Astrocyte (in vitro differentiated cells and primary cell): Measurements from ENCODE around the gene TEX36. TPM values are rescaled to one million over a fixed set of nuclear protein-coding genes. Genes with fewer than 3 reads are reported as not detected.

Source experiments
- DNase-seq: peaks from one replicate; pipeline ENCODE4 v3.0.0-alpha.2; 2010; ENCODE audit warnings: low read depth
- FAIRE-seq: peaks from 2 replicates; lab custom pipeline; 2011; peaks lifted over from hg19 to GRCh38; lab: Jason Lieb, UNC
- H2AFZ ChIP-seq: 2 replicates; pipeline ENCODE4 v1.6.0; 2012; ENCODE audit warnings: low read depth, low read length, inconsistent platforms
- H3K27ac ChIP-seq: 2 replicates; pipeline ENCODE4 v1.5.1; 2011; ENCODE audit warnings: low read depth, low read length, inconsistent platforms
- H3K27me3 ChIP-seq: 2 replicates; pipeline ENCODE4 v1.6.0; 2011; ENCODE audit warnings: low read length, inconsistent platforms; ENCODE audit not compliant: insufficient read depth
- H3K36me3 ChIP-seq: 2 replicates; pipeline ENCODE4 v1.5.1; 2011; ENCODE audit warnings: low read length, inconsistent platforms; ENCODE audit not compliant: insufficient read depth
- H3K4me1 ChIP-seq: 2 replicates; pipeline ENCODE4 v1.5.1; 2011; ENCODE audit warnings: low read length, inconsistent platforms; ENCODE audit not compliant: insufficient read depth
- H3K4me2 ChIP-seq: 2 replicates; pipeline ENCODE4 v1.6.0; 2012; ENCODE audit warnings: low read length, inconsistent platforms
- H3K4me3 ChIP-seq: 2 replicates; pipeline ENCODE4 v1.5.1; 2011; ENCODE audit warnings: low read depth, mild to moderate bottlenecking, low read length, inconsistent platforms; ENCODE audit not compliant: insufficient read depth
- H3K79me2 ChIP-seq: 2 replicates; pipeline ENCODE4 v1.6.0; 2012; ENCODE audit warnings: mild to moderate bottlenecking, low read length, inconsistent platforms; ENCODE audit not compliant: insufficient read depth
- H3K9ac ChIP-seq: 2 replicates; pipeline ENCODE4 v1.6.0; 2012; ENCODE audit warnings: mild to moderate bottlenecking, low read length, inconsistent platforms
- H3K9me3 ChIP-seq: 2 replicates; pipeline ENCODE4 v1.5.1; 2012; ENCODE audit warnings: low read depth, mild to moderate bottlenecking, low read length, inconsistent platforms; ENCODE audit not compliant: insufficient read depth
- H4K20me1 ChIP-seq: 2 replicates; pipeline ENCODE4 v1.6.0; 2012; ENCODE audit warnings: low read length, inconsistent platforms; ENCODE audit not compliant: insufficient read depth
- H3K27ac Mint-ChIP-seq: one replicate; pipeline ENCODE4 v1.8.0; 2021; ENCODE audit warnings: mild to moderate bottlenecking, mixed read lengths; ENCODE audit not compliant: unreplicated experiment
- H3K27me3 Mint-ChIP-seq: one replicate; pipeline ENCODE4 v1.8.0; 2021; ENCODE audit warnings: low read depth, mixed read lengths; ENCODE audit not compliant: unreplicated experiment
- H3K36me3 Mint-ChIP-seq: one replicate; pipeline ENCODE4 v1.8.0; 2021; ENCODE audit warnings: low read depth, mixed read lengths; ENCODE audit not compliant: unreplicated experiment
- H3K4me1 Mint-ChIP-seq: one replicate; pipeline ENCODE4 v1.8.0; 2021; ENCODE audit warnings: low read depth, mixed read lengths; ENCODE audit not compliant: unreplicated experiment
- H3K4me3 Mint-ChIP-seq: one replicate; pipeline ENCODE4 v1.8.0; 2021; ENCODE audit warnings: mild to moderate bottlenecking, moderate library complexity, mixed read lengths; ENCODE audit not compliant: unreplicated experiment
- H3K9me3 Mint-ChIP-seq: one replicate; pipeline ENCODE4 v1.8.0; 2021; ENCODE audit warnings: mild to moderate bottlenecking, mixed read lengths; ENCODE audit not compliant: unreplicated experiment
- EZH2 ChIP-seq: IDR thresholded peaks from 2 replicates; pipeline ENCODE4 v1.6.1; 2012; ENCODE audit warnings: mild to moderate bottlenecking, low read length, inconsistent platforms; ENCODE audit not compliant: insufficient read depth
- total RNA-seq: library from RNA; stranded (reverse); gene quantifications from 2 replicates; pipeline ENCODE4 v1.2.1, GENCODE V29; 2021
- TF ChIP-seq, protein P1 (sequence below): IDR thresholded peaks from 2 replicates; pipeline ENCODE4 v1.5.1; 2011; ENCODE audit warnings: low read depth, mild to moderate bottlenecking, inconsistent platforms, low read length, moderate library complexity; ENCODE audit not compliant: insufficient read depth

Gene TEX36
- total RNA-seq, 1 donor from 2014 or later = not detected

DNA sequence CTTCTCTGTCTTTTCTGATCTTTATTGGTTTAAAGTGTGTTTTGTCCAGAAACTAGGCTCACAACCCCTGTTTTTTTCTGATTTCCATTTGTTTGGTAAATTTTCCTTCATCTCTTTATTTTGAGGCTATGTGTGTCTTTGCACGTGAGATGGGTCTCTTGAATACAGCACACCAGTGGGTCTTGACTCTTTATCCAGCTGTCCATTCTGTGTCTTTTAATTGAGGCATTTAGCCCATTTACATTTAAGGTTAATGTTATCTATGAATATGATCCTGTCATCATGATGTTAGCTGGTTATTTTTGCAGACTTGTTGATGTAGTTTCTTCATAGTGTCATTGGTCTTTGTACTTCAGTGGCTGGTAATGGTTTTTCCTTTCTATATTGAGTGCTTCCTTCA is 10.1 kb downstream of the TEX36 start:
- no peak overlapping the region for H3K4me3 ChIP-seq
- no peaks in the 10 kb centered on the region for H3K9me3 ChIP-seq
- H3K27ac ChIP-seq = no peak overlapping the region
- no peak overlapping the region for H2AFZ ChIP-seq
- H3K4me1 Mint-ChIP-seq = no peaks in the 10 kb centered on the region
- no peak overlapping the region for H3K27ac Mint-ChIP-seq
- no peaks in the 10 kb centered on the region for H3K27me3 Mint-ChIP-seq
- no peak for DNase-seq
- H3K27me3 ChIP-seq = no peaks in the 10 kb centered on the region
- no peak for TF ChIP-seq EZH2
- no peak overlapping the region for H3K4me2 ChIP-seq
- no peaks in the 10 kb centered on the region for H3K79me2 ChIP-seq
- peaks cover 2% of the 10 kb centered on the region for H3K36me3 Mint-ChIP-seq
- peak; percentile 43 for FAIRE-seq
- H3K9me3 Mint-ChIP-seq = peaks cover 34% of the 10 kb centered on the region
- H3K4me3 Mint-ChIP-seq = no peak overlapping the region
- no peaks in the 10 kb centered on the region for H3K4me1 ChIP-seq
- H4K20me1 ChIP-seq = no peaks in the 10 kb centered on the region
- no peaks in the 10 kb centered on the region for H3K36me3 ChIP-seq
- no peak overlapping the region for H3K9ac ChIP-seq

DNA sequence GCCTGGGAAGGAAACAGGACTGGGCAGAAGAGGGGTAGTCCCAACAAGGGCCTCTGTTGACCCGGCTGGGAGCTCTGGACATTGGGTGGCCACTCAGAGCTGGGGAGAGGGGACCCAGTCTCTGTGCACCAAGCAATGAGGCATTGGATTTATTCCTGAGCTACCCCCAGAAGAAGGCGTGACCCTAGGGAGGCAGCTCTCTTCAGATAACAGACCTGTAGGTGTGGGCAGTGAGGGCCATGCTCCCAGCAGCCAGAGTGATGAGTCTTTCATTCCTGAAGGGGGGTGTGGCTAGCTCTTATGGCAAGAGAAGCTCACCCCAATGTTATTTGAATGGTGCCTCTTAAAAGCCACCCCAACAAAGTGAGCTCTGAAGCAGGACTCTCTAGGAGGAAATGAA is 20.4 kb downstream of the TEX36 start:
- Histone ChIP-seq H3K4me3 (no peak overlapping the region), H3K27me3 (no peaks in the 10 kb centered on the region), H3K4me1 (peaks cover 14% of the 10 kb centered on the region), H3K9me3 (no peaks in the 10 kb centered on the region), H3K4me2 (peak overlapping the region; percentile 37), H2AFZ (peak overlapping the region; percentile 11), H3K36me3 (no peaks in the 10 kb centered on the region), H3K27ac (peak overlapping the region; percentile 21), H3K9ac (peak overlapping the region; percentile 17), H3K79me2 (no peaks in the 10 kb centered on the region), H4K20me1 (no peaks in the 10 kb centered on the region)
- TF ChIP-seq, protein P1, sequence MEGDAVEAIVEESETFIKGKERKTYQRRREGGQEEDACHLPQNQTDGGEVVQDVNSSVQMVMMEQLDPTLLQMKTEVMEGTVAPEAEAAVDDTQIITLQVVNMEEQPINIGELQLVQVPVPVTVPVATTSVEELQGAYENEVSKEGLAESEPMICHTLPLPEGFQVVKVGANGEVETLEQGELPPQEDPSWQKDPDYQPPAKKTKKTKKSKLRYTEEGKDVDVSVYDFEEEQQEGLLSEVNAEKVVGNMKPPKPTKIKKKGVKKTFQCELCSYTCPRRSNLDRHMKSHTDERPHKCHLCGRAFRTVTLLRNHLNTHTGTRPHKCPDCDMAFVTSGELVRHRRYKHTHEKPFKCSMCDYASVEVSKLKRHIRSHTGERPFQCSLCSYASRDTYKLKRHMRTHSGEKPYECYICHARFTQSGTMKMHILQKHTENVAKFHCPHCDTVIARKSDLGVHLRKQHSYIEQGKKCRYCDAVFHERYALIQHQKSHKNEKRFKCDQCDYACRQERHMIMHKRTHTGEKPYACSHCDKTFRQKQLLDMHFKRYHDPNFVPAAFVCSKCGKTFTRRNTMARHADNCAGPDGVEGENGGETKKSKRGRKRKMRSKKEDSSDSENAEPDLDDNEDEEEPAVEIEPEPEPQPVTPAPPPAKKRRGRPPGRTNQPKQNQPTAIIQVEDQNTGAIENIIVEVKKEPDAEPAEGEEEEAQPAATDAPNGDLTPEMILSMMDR = no peak
- no peak for TF ChIP-seq EZH2
- no peak for FAIRE-seq
- Mint-ChIP-seq H3K4me3 (no peak overlapping the region), H3K27ac (peak overlapping the region; percentile 97), H3K4me1 (peaks cover 8% of the 10 kb centered on the region), H3K9me3 (peaks cover 2% of the 10 kb centered on the region), H3K36me3 (no peaks in the 10 kb centered on the region), H3K27me3 (peaks cover 6% of the 10 kb centered on the region)
- DNase-seq = peak; percentile 39

DNA sequence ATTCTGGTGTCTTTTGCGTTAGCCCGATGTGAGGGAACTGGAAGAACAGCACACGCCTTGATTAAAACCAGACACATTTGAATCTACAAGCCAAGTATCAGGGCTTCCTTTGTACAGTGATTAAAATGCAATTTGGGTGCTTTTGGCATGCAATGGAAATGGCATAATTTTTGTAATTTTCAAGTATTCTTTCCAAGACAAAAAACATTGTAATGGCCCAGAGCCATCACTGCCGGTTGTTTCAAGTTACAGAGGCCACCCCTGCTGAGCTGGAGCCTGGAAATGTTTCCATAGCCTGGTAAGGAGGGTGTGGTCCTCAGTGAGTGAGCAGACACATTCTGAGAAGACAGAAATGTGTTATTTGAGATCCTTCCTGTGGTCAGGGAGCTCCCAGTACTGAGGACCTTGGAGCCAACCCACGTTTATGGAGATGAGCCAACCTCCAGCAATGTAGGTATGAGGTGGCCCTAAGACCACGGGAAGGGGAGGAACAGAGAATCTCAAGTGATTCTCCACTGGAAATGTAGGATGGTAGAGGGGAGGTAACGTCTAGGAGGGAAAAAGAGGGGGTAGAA is 20.9 kb downstream of the TEX36 start:
- Mint-ChIP-seq H3K27me3 (peaks cover 6% of the 10 kb centered on the region), H3K9me3 (peaks cover 2% of the 10 kb centered on the region), H3K4me3 (no peak overlapping the region), H3K36me3 (no peaks in the 10 kb centered on the region), H3K27ac (peak overlapping the region; percentile 97), H3K4me1 (peaks cover 8% of the 10 kb centered on the region)
- Histone ChIP-seq H2AFZ (peak overlapping the region; percentile 11), H3K4me2 (peak overlapping the region; percentile 37), H3K9ac (peak overlapping the region; percentile 17), H4K20me1 (no peaks in the 10 kb centered on the region), H3K4me3 (no peak overlapping the region), H3K79me2 (no peaks in the 10 kb centered on the region), H3K9me3 (no peaks in the 10 kb centered on the region), H3K36me3 (no peaks in the 10 kb centered on the region), H3K27me3 (no peaks in the 10 kb centered on the region), H3K4me1 (peaks cover 14% of the 10 kb centered on the region), H3K27ac (peak overlapping the region; percentile 21)
- FAIRE-seq (peak; percentile 74), DNase-seq (peak; percentile 91)
- no peak for TF ChIP-seq EZH2
- TF ChIP-seq, protein P1 = no peak
